ENCODE measurements around the gene AFDN.

Gene AFDN

DNA sequence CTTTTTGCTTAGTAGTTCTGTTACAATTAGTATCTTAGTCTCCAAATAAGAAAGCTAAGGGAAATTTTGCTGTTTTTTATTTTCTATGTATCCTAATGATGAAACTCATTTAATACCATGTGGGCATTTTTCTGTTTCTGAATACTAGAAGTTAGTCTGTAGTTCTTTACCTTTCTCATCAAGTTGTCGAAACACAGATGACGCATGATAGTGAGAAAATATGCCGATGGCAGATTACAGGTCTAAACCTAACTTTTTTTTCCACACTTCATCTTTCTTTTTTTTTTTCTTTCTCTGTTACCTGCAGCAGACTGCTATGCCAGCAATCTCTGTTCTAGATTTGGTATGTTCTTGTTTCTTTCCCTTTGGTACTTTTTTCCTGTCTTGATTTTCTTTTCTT is 127.4 kb downstream of the AFDN start:
- no peak overlapping the region for H3K27ac ChIP-seq
- TF ChIP-seq, protein P1, sequence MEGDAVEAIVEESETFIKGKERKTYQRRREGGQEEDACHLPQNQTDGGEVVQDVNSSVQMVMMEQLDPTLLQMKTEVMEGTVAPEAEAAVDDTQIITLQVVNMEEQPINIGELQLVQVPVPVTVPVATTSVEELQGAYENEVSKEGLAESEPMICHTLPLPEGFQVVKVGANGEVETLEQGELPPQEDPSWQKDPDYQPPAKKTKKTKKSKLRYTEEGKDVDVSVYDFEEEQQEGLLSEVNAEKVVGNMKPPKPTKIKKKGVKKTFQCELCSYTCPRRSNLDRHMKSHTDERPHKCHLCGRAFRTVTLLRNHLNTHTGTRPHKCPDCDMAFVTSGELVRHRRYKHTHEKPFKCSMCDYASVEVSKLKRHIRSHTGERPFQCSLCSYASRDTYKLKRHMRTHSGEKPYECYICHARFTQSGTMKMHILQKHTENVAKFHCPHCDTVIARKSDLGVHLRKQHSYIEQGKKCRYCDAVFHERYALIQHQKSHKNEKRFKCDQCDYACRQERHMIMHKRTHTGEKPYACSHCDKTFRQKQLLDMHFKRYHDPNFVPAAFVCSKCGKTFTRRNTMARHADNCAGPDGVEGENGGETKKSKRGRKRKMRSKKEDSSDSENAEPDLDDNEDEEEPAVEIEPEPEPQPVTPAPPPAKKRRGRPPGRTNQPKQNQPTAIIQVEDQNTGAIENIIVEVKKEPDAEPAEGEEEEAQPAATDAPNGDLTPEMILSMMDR (conservative IDR thresholded peaks at IDR 0.05) = no peak

DNA sequence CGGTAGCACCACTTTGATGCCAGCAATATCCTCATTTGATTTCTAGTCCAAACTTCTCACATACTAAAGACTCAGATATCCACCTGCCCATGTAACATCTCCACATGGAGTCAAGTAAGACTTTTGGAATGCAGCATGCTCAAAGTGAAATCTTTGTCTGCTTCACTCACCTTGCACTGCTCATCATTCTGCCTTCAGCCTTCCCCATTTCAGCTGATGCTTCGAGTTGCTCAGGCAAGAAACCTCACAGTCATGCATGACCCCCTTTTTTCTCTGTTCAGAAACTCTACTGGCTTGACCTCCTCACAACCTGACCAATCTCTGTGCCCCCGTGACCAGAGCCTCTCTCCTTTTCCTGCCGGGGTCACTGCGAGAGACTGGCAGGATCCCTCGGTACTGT is 129.8 kb downstream of the AFDN start:
- TF ChIP-seq, protein P1 (conservative IDR thresholded peaks at IDR 0.05) = no peak
- no peak overlapping the region for H3K27ac ChIP-seq

DNA sequence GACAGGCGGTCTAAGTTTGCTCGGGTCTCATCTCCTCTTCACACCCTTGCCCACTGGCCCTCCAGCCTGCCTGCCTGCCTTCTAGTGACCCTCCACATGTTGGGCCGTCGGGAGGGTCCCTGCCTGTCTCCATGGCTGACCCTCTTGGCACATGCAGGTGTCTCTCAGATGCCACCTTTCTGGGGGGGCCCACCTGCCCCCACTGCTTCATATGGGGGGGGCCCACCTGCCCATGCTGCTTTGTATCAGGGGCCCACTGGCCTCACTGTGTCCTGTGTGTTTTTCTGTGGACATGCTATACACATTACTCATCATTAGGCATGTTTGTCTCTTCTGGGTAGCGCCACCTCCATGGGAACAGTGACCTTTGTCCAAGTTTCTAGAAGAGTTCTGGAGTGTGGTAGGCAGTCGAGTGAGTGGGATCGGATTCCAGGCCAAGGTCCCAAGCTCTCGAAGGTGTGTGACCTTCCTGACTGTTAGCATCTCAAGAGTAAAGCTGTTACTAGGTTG is 130.3 kb downstream of the AFDN start:
- TF ChIP-seq, protein P1 (conservative IDR thresholded peaks at IDR 0.05) = no peak
- H3K27ac ChIP-seq = no peak overlapping the region

DNA sequence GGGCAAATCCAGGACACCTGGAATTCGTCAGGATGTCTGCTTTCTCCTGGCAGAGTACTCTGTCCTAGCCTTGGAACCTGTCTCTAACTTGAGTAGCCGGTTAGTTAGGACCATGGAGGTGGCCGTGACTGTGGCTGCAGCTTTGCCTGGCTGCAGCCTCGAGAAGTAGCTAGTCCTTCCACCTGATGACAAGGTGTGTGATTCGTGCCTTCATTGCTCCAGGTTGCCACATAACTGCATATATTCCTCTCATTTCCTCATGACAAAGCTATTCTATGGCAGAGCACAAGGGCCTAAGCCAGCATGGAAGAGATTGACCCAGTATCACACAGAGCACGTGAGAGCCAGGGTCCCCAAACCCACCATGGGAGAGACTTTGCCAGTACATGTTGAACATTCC is 130.9 kb downstream of the AFDN start:
- TF ChIP-seq, protein P1 (conservative IDR thresholded peaks at IDR 0.05) = no peak
- no peak overlapping the region for H3K27ac ChIP-seq

DNA sequence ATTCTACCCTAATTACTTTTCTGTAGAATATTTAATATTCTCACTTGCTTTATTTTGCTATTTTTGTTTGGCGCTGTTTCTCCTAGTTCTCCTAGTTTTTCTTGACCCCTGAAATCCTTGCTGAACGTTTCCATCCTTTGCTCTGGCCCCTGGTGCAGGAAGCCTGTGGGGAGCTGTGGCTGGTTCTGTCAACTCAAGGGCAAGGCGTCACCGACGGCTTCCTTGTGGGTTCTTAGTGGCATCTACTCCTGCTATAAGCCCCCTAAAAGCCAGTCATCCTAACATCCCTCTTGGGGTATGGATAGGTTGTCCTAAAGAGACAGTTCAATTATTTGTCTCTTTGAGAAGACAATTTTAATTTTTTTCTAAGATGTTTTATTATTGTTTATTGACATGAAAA is 133.9 kb downstream of the AFDN start:
- TF ChIP-seq, protein P1 (conservative IDR thresholded peaks at IDR 0.05) = no peak
- H3K27ac ChIP-seq = no peak overlapping the region

DNA sequence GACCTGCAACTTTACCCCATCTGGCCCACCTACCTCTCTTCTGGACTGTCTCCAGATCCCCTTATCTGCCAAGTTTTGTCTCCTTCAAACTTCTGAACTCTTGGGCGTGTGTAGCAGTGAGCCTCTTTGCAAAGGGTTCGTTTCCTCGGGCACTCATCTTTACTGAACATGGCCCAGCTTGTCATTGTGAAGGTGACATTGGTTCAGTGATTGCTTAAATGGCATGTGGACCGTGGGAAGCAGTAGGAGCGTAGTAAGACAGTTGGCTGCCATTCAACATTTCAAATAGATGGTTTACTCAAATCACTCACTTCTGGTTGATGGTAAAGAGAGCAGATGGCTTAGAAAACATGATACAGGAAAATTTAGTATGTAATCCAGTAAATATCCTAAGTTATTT is 136.0 kb downstream of the AFDN start:
- H3K27ac ChIP-seq = peak overlapping the region; percentile 75
- TF ChIP-seq, protein P1 (conservative IDR thresholded peaks at IDR 0.05) = no peak

DNA sequence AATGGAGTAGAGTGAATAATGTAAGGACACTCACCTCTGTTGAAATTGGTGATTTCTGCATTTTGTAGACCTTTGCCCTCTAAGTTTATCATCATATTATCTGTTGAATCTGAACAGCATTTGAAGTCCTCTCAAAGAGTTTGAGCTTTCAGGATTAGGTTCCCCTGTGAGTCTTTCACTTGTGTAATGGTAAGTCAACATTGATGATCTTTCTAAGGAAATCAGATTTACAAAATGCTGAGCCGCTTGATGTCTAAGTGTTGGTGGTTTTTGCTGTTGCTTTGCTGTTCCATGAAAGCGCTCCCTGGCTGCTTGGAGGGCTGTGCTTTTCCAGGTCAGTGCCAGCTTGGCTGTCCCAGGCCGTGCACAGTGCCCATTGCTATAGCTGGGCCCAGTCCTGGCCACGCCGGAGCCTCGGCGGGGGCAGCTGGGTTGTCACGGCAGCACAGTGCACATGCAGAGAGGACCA is 136.9 kb downstream of the AFDN start:
- peak overlapping the region; percentile 75 for H3K27ac ChIP-seq
- TF ChIP-seq, protein P1 (conservative IDR thresholded peaks at IDR 0.05) = no peak
